ENCODE data around the gene CHD9NB. TPM values are rescaled to one million over a fixed set of nuclear protein-coding genes. Genes with fewer than 3 reads are reported as not detected.

The CHD9NB gene
- total and polyA plus RNA-seq, 11 donors: 0.21 to 2.3 (median 0.65) TPM; not detected in 1

GRCh38 chr16:53036066-53036465, 16.6 kb downstream of the CHD9NB start:
- Histone ChIP-seq H3K36me3 (no peaks in the 10 kb centered on the region), H3K9me3 (peaks cover 0 to 5% (median 0%) of the 10 kb centered on the region in 12 donors), H3K4me1 (peaks cover 0 to 6% (median 3%) of the 10 kb centered on the region in 12 donors), H3K4me3 (no peak overlapping the region), H3K27me3 (no peaks in the 10 kb centered on the region), H3K27ac (no peak overlapping the region)
- ATAC-seq: no peak
- no peak for DNase-seq
- intact Hi-C loops (cut with DNase I): no loop called here
- TF ChIP-seq CTCF (IDR thresholded peaks at IDR 0.05) (no peak), POLR2A (IDR thresholded peaks at IDR 0.05) (no peak)
- 83 to 93% (median 88%) methylated on average over 6 of the region's 6 CpGs for WGBS, 4 donors

- no peak for TF ChIP-seq POLR2A (IDR thresholded peaks at IDR 0.05)
- Histone ChIP-seq H3K9me3 (peaks cover 0 to 5% (median 0%) of the 10 kb centered on the region in 12 donors), H3K27ac (no peak overlapping the region), H3K27me3 (no peaks in the 10 kb centered on the region), H3K4me3 (no peak overlapping the region), H3K4me1 (no peaks in the 10 kb centered on the region), H3K36me3 (no peaks in the 10 kb centered on the region)
- DNase-seq (no peak), ATAC-seq (no peak)
- 77 to 89% (median 81%) methylated on average over 3 of the region's 3 CpGs for WGBS, 4 donors
- intact Hi-C loops (cut with DNase I): no loop called here
Measured at GRCh38 chr16:53035176-53035942, 17.3 kb downstream of the CHD9NB start.

GRCh38 chr16:53034306-53034705, 18.4 kb downstream of the CHD9NB start:
- Histone ChIP-seq H3K27me3 (no peaks in the 10 kb centered on the region), H3K4me1 (no peaks in the 10 kb centered on the region), H3K9me3 (peaks cover 0 to 5% (median 0%) of the 10 kb centered on the region in 12 donors), H3K36me3 (no peaks in the 10 kb centered on the region), H3K27ac (no peak overlapping the region), H3K4me3 (no peak overlapping the region)
- no peak for DNase-seq
- TF ChIP-seq CTCF (IDR thresholded peaks at IDR 0.05) (no peak), POLR2A (IDR thresholded peaks at IDR 0.05) (no peak)
- no peak for ATAC-seq
- intact Hi-C loops (cut with DNase I): no loop called here
- WGBS, 4 donors: 84 to 96% (median 93%) methylated on average over 6 of the region's 6 CpGs

- no peaks in the 10 kb centered on the region for H3K4me1 ChIP-seq
- 52 to 59% (median 56%) methylated on average over 2 of the region's 2 CpGs for WGBS, 4 donors
- H3K36me3 ChIP-seq: no peaks in the 10 kb centered on the region
- DNase-seq (no peak), ATAC-seq (no peak)
- peak overlapping the region in 1 of 12 donors; percentile 20 for H3K27ac ChIP-seq
- intact Hi-C loops (cut with DNase I): no loop called here
- no peak overlapping the region for H3K4me3 ChIP-seq
- no peaks in the 10 kb centered on the region for H3K27me3 ChIP-seq
- H3K9me3 ChIP-seq: peaks cover 0 to 5% (median 0%) of the 10 kb centered on the region in 12 donors
- TF ChIP-seq CTCF (IDR thresholded peaks at IDR 0.05): no peak
Measured at GRCh38 chr16:53031323-53031942, 21.3 kb downstream of the CHD9NB start.
